Suprapubic skin (tissue), 3 donors: ENCODE data around the gene CTNNA2.

Source experiments
- EP300 ChIP-seq: sonication (generic); formaldehyde crosslinking; IDR thresholded peaks from one replicate; pipeline ENCODE4 v1.6.1; 2017; ENCODE audit warnings: antibody characterized with exemption
- TF ChIP-seq, protein P1 (sequence below), 2 donors: fragments of 200-600 bp in 1 of 2; fragments of 450-650 bp in 1 of 2; sonication (generic) in 1 of 2; IDR thresholded peaks; one replicate each; pipeline ENCODE4 v1.5.1; 2016 to 2019; ENCODE audit warnings: antibody characterized with exemption in 2 of 2, mild to moderate bottlenecking in 1 of 2, moderate library complexity in 1 of 2

DNA sequence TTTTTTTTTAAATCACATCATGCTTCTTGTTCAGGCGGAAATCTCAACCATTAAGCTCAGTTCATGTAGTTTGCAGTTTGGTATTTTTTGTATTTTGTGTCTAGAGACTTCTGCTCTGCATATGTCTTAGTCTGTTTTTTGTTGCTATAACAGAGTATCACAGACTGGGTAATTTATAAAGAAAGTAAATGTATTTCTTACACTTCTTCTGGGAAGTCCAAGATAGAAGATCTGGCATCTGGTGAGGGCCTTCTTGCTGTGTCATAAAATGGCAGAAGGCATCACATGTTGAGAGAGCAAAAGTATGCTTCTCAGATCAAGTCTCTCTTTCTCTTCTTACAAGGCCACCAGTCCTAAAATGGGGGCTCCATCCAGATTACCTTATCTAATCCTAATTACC is 208.2 kb downstream of the CTNNA2 start:
- TF ChIP-seq, protein P1, sequence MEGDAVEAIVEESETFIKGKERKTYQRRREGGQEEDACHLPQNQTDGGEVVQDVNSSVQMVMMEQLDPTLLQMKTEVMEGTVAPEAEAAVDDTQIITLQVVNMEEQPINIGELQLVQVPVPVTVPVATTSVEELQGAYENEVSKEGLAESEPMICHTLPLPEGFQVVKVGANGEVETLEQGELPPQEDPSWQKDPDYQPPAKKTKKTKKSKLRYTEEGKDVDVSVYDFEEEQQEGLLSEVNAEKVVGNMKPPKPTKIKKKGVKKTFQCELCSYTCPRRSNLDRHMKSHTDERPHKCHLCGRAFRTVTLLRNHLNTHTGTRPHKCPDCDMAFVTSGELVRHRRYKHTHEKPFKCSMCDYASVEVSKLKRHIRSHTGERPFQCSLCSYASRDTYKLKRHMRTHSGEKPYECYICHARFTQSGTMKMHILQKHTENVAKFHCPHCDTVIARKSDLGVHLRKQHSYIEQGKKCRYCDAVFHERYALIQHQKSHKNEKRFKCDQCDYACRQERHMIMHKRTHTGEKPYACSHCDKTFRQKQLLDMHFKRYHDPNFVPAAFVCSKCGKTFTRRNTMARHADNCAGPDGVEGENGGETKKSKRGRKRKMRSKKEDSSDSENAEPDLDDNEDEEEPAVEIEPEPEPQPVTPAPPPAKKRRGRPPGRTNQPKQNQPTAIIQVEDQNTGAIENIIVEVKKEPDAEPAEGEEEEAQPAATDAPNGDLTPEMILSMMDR (IDR thresholded peaks at IDR 0.05): no peak
- TF ChIP-seq EP300: no peak
